ENCODE data around the gene GPR132. TPM values are rescaled to one million over a fixed set of nuclear protein-coding genes. Genes with fewer than 3 reads are reported as not detected.

GPR132 gene
- total and polyA plus RNA-seq, 2 of the 13 experiments (the other 11 are each of a cell fraction or from before 2014, with no cell fraction given) = not detected

DNA sequence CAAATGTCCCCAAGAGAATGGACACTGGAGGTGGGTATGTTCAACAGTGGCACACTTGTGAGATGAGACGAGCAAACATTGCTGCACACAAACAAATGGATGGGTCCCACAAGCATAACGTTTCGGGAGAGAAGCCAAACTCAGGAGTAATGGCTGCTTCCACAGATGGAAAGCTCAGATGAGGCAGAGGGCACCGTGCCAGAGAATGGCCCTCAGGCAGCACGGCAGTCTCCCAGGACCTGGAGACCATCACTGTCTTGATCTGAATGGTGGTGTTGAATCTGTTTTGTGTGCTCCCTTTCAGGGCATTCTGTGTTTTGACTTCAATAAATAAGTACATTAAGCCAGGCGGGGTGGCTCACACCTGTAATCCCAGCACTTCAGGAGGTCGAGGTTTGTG is 35.8 kb downstream of the GPR132 start (continued):
- TF ChIP-seq, protein P1, sequence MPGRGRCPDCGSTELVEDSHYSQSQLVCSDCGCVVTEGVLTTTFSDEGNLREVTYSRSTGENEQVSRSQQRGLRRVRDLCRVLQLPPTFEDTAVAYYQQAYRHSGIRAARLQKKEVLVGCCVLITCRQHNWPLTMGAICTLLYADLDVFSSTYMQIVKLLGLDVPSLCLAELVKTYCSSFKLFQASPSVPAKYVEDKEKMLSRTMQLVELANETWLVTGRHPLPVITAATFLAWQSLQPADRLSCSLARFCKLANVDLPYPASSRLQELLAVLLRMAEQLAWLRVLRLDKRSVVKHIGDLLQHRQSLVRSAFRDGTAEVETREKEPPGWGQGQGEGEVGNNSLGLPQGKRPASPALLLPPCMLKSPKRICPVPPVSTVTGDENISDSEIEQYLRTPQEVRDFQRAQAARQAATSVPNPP (CRISPR knock-in tag; IDR thresholded peaks at IDR 0.05) = no peak
- no peak for TF ChIP-seq FOSL2 (CRISPR knock-in tag; IDR thresholded peaks at IDR 0.05)
- no peak for TF ChIP-seq MZF1 (CRISPR knock-in tag; IDR thresholded peaks at IDR 0.05; ENCODE audit: borderline replicate concordance)
- TF ChIP-seq, protein P2, sequence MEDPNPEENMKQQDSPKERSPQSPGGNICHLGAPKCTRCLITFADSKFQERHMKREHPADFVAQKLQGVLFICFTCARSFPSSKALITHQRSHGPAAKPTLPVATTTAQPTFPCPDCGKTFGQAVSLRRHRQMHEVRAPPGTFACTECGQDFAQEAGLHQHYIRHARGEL (CRISPR knock-in tag; IDR thresholded peaks at IDR 0.05) = no peak
- TF ChIP-seq, protein P3, sequence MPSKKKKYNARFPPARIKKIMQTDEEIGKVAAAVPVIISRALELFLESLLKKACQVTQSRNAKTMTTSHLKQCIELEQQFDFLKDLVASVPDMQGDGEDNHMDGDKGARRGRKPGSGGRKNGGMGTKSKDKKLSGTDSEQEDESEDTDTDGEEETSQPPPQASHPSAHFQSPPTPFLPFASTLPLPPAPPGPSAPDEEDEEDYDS (CRISPR knock-in tag; IDR thresholded peaks at IDR 0.05) = no peak
- no peak for TF ChIP-seq TAF1 (CRISPR knock-in tag; IDR thresholded peaks at IDR 0.05)
- TF ChIP-seq, protein P4, sequence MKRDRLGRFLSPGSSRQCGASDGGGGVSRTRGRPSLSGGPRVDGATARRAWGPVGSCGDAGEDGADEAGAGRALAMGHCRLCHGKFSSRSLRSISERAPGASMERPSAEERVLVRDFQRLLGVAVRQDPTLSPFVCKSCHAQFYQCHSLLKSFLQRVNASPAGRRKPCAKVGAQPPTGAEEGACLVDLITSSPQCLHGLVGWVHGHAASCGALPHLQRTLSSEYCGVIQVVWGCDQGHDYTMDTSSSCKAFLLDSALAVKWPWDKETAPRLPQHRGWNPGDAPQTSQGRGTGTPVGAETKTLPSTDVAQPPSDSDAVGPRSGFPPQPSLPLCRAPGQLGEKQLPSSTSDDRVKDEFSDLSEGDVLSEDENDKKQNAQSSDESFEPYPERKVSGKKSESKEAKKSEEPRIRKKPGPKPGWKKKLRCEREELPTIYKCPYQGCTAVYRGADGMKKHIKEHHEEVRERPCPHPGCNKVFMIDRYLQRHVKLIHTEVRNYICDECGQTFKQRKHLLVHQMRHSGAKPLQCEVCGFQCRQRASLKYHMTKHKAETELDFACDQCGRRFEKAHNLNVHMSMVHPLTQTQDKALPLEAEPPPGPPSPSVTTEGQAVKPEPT (CRISPR knock-in tag; IDR thresholded peaks at IDR 0.05; ENCODE audit: low read depth) = no peak
- no peak for TF ChIP-seq KDM2A (CRISPR knock-in tag; IDR thresholded peaks at IDR 0.05; ENCODE audit: borderline replicate concordance, low read depth)
- no peak for TF ChIP-seq KDM5A (IDR thresholded peaks at IDR 0.05; ENCODE audit: borderline replicate concordance, low read length)

All from HepG2 (cell line).